ENCODE results near the gene SFMBT2.

DNA sequence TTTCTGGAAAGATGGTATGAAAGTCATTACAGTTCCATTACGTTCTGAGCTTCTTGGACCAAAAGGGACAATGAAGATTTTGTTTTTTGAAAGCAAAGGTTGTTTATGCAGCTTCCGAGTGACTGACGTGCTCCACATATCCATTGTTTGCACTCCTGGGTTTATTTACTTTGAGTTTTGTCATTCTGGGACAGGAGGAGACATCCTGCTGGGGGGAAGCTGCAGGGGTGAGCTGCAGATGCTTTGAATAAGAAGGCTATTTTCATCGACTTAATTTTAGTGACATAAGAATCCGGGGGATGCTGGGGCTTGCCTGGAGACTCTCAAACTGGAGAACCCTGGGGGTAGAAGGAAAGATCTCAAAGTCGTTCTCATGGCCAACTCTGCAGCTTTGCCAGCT, 12.7 kb upstream of the SFMBT2 start:
- TF ChIP-seq, protein P1, sequence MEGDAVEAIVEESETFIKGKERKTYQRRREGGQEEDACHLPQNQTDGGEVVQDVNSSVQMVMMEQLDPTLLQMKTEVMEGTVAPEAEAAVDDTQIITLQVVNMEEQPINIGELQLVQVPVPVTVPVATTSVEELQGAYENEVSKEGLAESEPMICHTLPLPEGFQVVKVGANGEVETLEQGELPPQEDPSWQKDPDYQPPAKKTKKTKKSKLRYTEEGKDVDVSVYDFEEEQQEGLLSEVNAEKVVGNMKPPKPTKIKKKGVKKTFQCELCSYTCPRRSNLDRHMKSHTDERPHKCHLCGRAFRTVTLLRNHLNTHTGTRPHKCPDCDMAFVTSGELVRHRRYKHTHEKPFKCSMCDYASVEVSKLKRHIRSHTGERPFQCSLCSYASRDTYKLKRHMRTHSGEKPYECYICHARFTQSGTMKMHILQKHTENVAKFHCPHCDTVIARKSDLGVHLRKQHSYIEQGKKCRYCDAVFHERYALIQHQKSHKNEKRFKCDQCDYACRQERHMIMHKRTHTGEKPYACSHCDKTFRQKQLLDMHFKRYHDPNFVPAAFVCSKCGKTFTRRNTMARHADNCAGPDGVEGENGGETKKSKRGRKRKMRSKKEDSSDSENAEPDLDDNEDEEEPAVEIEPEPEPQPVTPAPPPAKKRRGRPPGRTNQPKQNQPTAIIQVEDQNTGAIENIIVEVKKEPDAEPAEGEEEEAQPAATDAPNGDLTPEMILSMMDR (IDR thresholded peaks at IDR 0.05): no peak
- TF ChIP-seq POLR2A (IDR thresholded peaks at IDR 0.05): no peak

Data from body of pancreas (tissue), 4 donors.